Small intestine (tissue), 7 donors: ENCODE results near the gene LYRM7. TPM values are rescaled to one million over a fixed set of nuclear protein-coding genes. Genes with fewer than 3 reads are reported as not detected.
A peak's percentile ranks its signal among the peaks of the same experiment; 100 is the strongest.
"Not testable (repeated sequence)": the region's sequence is repeated elsewhere in the genome, so short reads cannot be mapped to it uniquely, and the experiment has no call there.

Experiments
- DNase-seq, 2 donors: peaks; one replicate each; pipeline versions ENCODE4 v3.0.0 to v3.0.0-alpha.2; 2013
- FAIRE-seq: peaks from 2 replicates; lab custom pipeline; 2012; peaks lifted over from hg19 to GRCh38; lab: Jason Lieb, UNC
- H3K27ac ChIP-seq, 3 donors: one replicate each; pipeline ENCODE4 v1.5.1; 2013; ENCODE audit warnings: low read length in 2 of 3, mild to moderate bottlenecking in 2 of 3, control low read depth in 1 of 3, inconsistent platforms in 1 of 3, low read depth in 1 of 3, moderate library complexity in 1 of 3
- H3K27me3 ChIP-seq, 3 donors: one replicate each; pipeline ENCODE4 v1.6.1; 2013; ENCODE audit warnings: low read length in 3 of 3, inconsistent platforms in 1 of 3; ENCODE audit not compliant: control insufficient read depth in 3 of 3, insufficient read depth in 3 of 3
- H3K36me3 ChIP-seq, 3 donors: one replicate each; pipeline ENCODE4 v1.6.1; 2013; ENCODE audit warnings: low read length in 3 of 3, inconsistent platforms in 1 of 3, low read depth in 1 of 3, mild to moderate bottlenecking in 1 of 3, moderate library complexity in 1 of 3; ENCODE audit not compliant: control insufficient read depth in 3 of 3, insufficient read depth in 2 of 3
- H3K4me1 ChIP-seq, 3 donors: one replicate each; pipeline ENCODE4 v1.6.1; 2013; ENCODE audit warnings: low read length in 2 of 3, inconsistent platforms in 1 of 3, low read depth in 1 of 3, mild to moderate bottlenecking in 1 of 3, moderate library complexity in 1 of 3; ENCODE audit not compliant: control insufficient read depth in 3 of 3, insufficient read depth in 2 of 3
- H3K4me3 ChIP-seq, 3 donors: one replicate each; pipeline ENCODE4 v1.5.1; 2013; ENCODE audit warnings: low read length in 3 of 3, control low read depth in 1 of 3, inconsistent platforms in 1 of 3, low read depth in 1 of 3, mild to moderate bottlenecking in 1 of 3, moderate library complexity in 1 of 3
- H3K9me3 ChIP-seq, 2 donors: one replicate each; pipeline ENCODE4 v1.6.1; 2013; ENCODE audit warnings: low read depth in 1 of 2, low read length in 1 of 2; ENCODE audit not compliant: control insufficient read depth in 2 of 2, insufficient read depth in 1 of 2
- WGBS, 3 donors: extraction: QIAGEN DNeasy Blood & Tissue Kit; methylation state at CpG; one replicate each; pipeline ENCODE4 v1.1.7; 2013; 5-methylcytosine and 5-hydroxymethylcytosine counted together
- polyA plus RNA-seq, 4 donors: library from polyadenylated mRNA; stranded (reverse) in 3 of 4; unstranded in 1 of 4; fragments of 200-250 nt in 3 of 4; fragments of 120-200 nt in 1 of 4; gene quantifications; one replicate each; pipeline versions ENCODE4 v1.2.1 to v1.2.3, GENCODE V29; 2013
- donor health status: healthy with polysubstance abuse.
- donor health status: control.
- donor health status: control.
- donor health status: Bipolar disorder and iron deficiency.
- donor health status: healthy.

LYRM7 gene
- polyA plus RNA-seq, 4 donors: 5.1 to 9.3 (median 7.2) TPM

DNA sequence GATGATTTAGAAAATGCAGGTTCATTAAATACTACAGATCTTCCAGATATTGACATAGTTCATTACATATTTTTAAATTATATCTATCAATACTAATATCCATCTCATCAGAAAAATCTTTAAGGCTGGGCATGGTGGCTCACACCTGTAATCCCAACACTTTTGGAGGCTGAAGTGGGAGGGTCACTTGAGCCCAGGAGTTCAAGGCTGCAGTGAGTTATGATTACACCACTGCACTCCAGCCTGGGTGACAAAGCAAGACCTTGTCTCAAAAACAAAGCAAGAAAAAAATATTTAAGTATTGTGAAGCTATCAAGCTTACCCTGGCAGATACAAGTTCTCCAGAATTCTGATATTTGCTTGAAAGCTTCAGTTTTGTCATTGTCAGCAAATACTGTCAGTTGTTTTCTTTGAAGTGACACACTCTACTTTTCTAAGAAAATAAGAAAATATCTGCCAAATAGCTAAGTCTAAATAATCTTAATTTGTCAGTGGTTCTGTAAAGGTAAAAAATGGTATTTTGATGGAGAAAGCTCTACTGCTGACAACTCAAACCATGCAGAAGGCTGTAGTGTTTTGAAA, 14.9 kb downstream of the LYRM7 start:
- Histone ChIP-seq H3K4me3 (no peak overlapping the region), H3K27me3 (no peaks in the 10 kb centered on the region), H3K4me1 (no peaks in the 10 kb centered on the region), H3K36me3 (peaks cover 0 to 9% (median 0%) of the 10 kb centered on the region in 3 donors), H3K9me3 (no peaks in the 10 kb centered on the region), H3K27ac (no peak overlapping the region)
- FAIRE-seq: no peak
- DNase-seq: no peak

- WGBS, 3 donors: 76 to 83% (median 78%) methylated on average over 3 of the region's 3 CpGs
- FAIRE-seq: no peak
- H3K27ac ChIP-seq: no peak overlapping the region
Observed at GRCh38 chr5:131186561-131187256, 16.0 kb downstream of the LYRM7 start.

DNA sequence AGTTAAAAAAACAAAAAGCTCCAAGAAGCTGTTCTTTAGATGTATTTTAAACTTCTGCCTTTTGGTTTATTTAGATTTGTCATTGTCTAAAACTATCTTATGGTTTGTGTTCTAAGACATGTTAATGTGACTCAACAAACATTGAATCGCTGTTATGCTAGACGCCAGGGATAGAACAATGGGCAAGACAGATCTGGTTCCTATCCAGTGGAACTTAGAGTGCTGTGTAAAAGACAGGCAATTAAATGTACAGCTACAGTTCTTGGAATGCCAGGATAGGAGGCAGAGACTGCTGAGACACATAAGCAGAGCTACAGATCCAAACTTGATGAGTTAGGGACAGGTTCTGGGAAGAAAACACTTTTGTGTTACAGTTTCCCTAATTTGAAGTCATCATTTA, 22.4 kb downstream of the LYRM7 start:
- FAIRE-seq (no peak), DNase-seq (no peak)
- WGBS, 3 donors: 71 to 90% (median 88%) methylated on average over 2 of the region's 2 CpGs
- no peak overlapping the region for H3K4me3 ChIP-seq
- no peak overlapping the region for H3K27ac ChIP-seq
- H3K9me3 ChIP-seq: no peaks in the 10 kb centered on the region
- H3K36me3 ChIP-seq: peaks cover 0 to 2% (median 1%) of the 10 kb centered on the region in 3 donors
- H3K4me1 ChIP-seq: no peaks in the 10 kb centered on the region
- no peaks in the 10 kb centered on the region for H3K27me3 ChIP-seq

More at GRCh38 chr5:131186561-131187256, 16.0 kb downstream of the LYRM7 start:
- Histone ChIP-seq H3K4me1 (no peaks in the 10 kb centered on the region), H3K27me3 (no peaks in the 10 kb centered on the region), H3K4me3 (no peak overlapping the region), H3K36me3 (peaks cover 0 to 9% (median 0%) of the 10 kb centered on the region in 3 donors), H3K9me3 (no peaks in the 10 kb centered on the region)
- DNase-seq: no peak

DNA sequence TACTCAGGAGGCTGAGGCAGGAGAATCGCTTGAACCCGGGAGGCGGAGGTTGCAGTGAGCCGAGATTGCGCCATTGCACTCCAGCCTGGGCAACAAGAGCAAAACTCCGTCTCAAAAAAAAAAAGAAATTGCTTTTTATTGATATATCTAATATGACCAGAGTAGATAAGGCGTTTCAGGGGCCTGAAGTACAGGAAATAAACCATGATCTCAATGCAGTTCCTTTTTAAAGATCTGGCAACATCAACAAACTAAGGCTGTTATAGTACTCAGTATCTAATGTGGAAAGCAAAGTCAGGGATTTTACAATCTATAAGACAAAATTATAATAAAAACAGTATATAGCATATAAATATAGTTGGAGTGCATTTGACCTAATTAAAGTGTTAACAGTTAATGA, 23.2 kb downstream of the LYRM7 start:
- not testable (repeated sequence) for H3K9me3 ChIP-seq, H3K27ac ChIP-seq, H3K36me3 ChIP-seq, H3K27me3 ChIP-seq, H3K4me3 ChIP-seq, DNase-seq, FAIRE-seq, H3K4me1 ChIP-seq
- WGBS, 3 donors: 56 to 78% (median 65%) methylated on average over 4 to 7 of the region's 7 CpGs

GRCh38 chr5:131194725-131195124, 24.0 kb downstream of the LYRM7 start:
- peak in 1 of 2 donors; percentile 30 for DNase-seq
- Histone ChIP-seq H3K27ac (no peak overlapping the region), H3K4me3 (no peak overlapping the region), H3K4me1 (no peaks in the 10 kb centered on the region), H3K9me3 (no peaks in the 10 kb centered on the region), H3K27me3 (no peaks in the 10 kb centered on the region), H3K36me3 (peaks cover 0 to 1% (median 0%) of the 10 kb centered on the region in 3 donors)
- no peak for FAIRE-seq
- WGBS, 3 donors: 14 to 71% (median 36%) methylated on average over 5 of the region's 5 CpGs

DNA sequence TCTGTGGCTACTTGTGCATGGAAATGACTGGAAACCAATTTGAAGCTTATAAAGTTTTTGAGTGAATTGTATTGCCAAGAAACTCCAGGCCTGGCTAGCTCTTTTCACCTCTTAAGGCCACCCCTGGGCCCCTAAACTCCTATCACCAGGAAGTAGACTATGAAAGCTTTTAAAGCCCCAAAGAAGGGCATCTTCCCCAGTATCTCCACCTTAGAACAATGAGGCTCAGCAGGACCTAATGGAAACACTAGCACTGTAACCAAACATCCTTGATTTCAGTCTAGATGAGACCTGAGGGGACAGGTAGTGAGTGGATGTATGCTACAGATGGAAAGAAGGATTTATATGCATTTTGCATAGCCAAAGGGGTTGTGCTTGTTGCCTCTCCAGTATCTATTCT, 25.0 kb downstream of the LYRM7 start:
- Histone ChIP-seq H3K36me3 (peaks cover 0 to 1% (median 0%) of the 10 kb centered on the region in 3 donors), H3K4me3 (no peak overlapping the region), H3K9me3 (no peaks in the 10 kb centered on the region), H3K27ac (no peak overlapping the region), H3K4me1 (no peaks in the 10 kb centered on the region), H3K27me3 (no peaks in the 10 kb centered on the region)
- FAIRE-seq (no peak), DNase-seq (no peak)

DNA sequence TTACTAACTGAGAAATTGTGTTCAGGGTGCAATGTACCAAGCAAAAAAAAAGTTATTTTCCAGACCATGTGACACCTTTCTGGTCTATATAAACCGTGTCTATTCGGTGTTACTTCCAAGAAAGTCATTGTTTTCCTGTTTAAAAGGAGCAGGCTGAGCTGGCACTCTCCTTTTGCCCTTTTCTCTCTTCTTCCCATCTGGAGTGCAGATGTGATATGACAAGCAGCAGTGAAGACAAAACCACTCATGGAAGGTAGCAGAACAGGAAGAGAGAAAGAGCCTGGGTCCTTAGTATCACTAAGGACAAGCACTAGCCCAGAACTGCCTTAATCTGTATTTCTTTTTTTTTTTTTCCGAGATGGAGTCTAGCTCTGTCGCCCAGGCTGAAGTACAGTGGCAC, 25.6 kb downstream of the LYRM7 start:
- WGBS, 3 donors: 91 to 93% (median 93%) methylated on average over 4 of the region's 4 CpGs
- DNase-seq (no peak), FAIRE-seq (no peak)
- Histone ChIP-seq H3K27me3 (no peaks in the 10 kb centered on the region), H3K4me1 (no peaks in the 10 kb centered on the region), H3K36me3 (peaks cover 0 to 1% (median 0%) of the 10 kb centered on the region in 3 donors), H3K9me3 (no peaks in the 10 kb centered on the region), H3K4me3 (no peak overlapping the region), H3K27ac (no peak overlapping the region)

- H3K36me3 ChIP-seq: peaks cover 0 to 1% (median 0%) of the 10 kb centered on the region in 3 donors
- DNase-seq: no peak
- H3K27ac ChIP-seq: no peak overlapping the region
- no peak for FAIRE-seq
- H3K4me3 ChIP-seq: no peak overlapping the region
- 95 to 98% (median 96%) methylated on average over 5 of the region's 5 CpGs for WGBS, 3 donors
- H3K27me3 ChIP-seq: no peaks in the 10 kb centered on the region
- H3K9me3 ChIP-seq: no peaks in the 10 kb centered on the region
- H3K4me1 ChIP-seq: no peaks in the 10 kb centered on the region
Observed at GRCh38 chr5:131198625-131199024, 27.9 kb downstream of the LYRM7 start.
